Tibial nerve (tissue), 4 donors: Measurements from ENCODE around the gene OSTM1.

Source experiments
- EP300 ChIP-seq, 2 donors: sonication (generic); formaldehyde crosslinking; IDR thresholded peaks; one replicate each; pipeline ENCODE4 v1.6.1; 2017; ENCODE audit warnings: antibody characterized with exemption in 2 of 2, mild to moderate bottlenecking in 1 of 2
- POLR2A ChIP-seq, 2 donors: fragments of 450-650 bp; IDR thresholded peaks; one replicate each; pipeline ENCODE4 v1.6.1; 2017; ENCODE audit warnings: antibody characterized with exemption in 2 of 2, mild to moderate bottlenecking in 2 of 2, moderate library complexity in 2 of 2
- TF ChIP-seq, protein P1 (sequence below), 5 experiments: fragments of 200-600 bp in 3 of 5; fragments of 450-650 bp in 2 of 5; sonication (generic) in 3 of 5; IDR thresholded peaks; one replicate each; pipeline ENCODE4 v1.5.1; 2016 to 2019; ENCODE audit warnings: antibody characterized with exemption in 5 of 5, mild to moderate bottlenecking in 3 of 5, moderate library complexity in 2 of 5

DNA sequence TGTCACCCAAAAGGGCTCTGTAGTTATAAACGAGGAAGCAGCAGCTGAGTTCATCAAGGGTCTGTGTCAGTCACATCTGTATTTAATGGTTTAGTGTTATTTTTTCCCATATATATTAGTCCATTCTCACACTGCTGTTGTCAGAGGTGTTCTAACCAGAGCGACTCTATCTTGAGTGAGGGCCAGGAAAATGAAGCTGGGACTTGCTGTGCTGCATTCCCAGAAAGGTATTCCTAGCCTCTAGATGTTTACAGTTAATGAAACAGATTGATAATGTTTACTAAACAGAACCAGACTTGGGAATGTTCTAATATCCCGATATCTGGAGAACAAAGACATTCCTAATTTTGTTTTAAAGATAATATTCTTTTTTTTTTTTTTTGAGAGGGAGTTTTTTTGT lies 68.6 kb downstream of the OSTM1 start:
- TF ChIP-seq, protein P1, sequence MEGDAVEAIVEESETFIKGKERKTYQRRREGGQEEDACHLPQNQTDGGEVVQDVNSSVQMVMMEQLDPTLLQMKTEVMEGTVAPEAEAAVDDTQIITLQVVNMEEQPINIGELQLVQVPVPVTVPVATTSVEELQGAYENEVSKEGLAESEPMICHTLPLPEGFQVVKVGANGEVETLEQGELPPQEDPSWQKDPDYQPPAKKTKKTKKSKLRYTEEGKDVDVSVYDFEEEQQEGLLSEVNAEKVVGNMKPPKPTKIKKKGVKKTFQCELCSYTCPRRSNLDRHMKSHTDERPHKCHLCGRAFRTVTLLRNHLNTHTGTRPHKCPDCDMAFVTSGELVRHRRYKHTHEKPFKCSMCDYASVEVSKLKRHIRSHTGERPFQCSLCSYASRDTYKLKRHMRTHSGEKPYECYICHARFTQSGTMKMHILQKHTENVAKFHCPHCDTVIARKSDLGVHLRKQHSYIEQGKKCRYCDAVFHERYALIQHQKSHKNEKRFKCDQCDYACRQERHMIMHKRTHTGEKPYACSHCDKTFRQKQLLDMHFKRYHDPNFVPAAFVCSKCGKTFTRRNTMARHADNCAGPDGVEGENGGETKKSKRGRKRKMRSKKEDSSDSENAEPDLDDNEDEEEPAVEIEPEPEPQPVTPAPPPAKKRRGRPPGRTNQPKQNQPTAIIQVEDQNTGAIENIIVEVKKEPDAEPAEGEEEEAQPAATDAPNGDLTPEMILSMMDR (IDR thresholded peaks at IDR 0.05), result no peak
- TF ChIP-seq POLR2A (IDR thresholded peaks at IDR 0.05) (no peak), EP300 (IDR thresholded peaks at IDR 0.05) (no peak)
